Nephron progenitor cell (in vitro differentiated cells): Measurements from ENCODE around the gene SLC15A4.
"Not testable (repeated sequence)": the region's sequence is repeated elsewhere in the genome, so short reads cannot be mapped to it uniquely, and the experiment has no call there.

Experiments used
- DNase-seq: peaks from one replicate; pipeline ENCODE4 v3.0.0; 2021
- H3K27ac Mint-ChIP-seq: 2 replicates; pipeline ENCODE4 v1.8.0; 2021; ENCODE audit warnings: mild to moderate bottlenecking, moderate library complexity, mixed read lengths
- H3K27me3 Mint-ChIP-seq: 2 replicates; pipeline ENCODE4 v1.8.0; 2021; ENCODE audit warnings: mild to moderate bottlenecking, low read depth, mixed read lengths; ENCODE audit not compliant: poor library complexity
- H3K36me3 Mint-ChIP-seq: 2 replicates; pipeline ENCODE4 v1.8.0; 2021; ENCODE audit warnings: low read depth, mixed read lengths
- H3K4me1 Mint-ChIP-seq: 2 replicates; pipeline ENCODE4 v1.8.0; 2021; ENCODE audit warnings: mixed read lengths
- H3K4me3 Mint-ChIP-seq: 2 replicates; pipeline ENCODE4 v1.8.0; 2021; ENCODE audit warnings: mild to moderate bottlenecking, moderate library complexity, mixed read lengths
- H3K9me3 Mint-ChIP-seq: 2 replicates; pipeline ENCODE4 v1.8.0; 2021; ENCODE audit warnings: mild to moderate bottlenecking, moderate library complexity, mixed read lengths
- CTCF ChIP-seq: fragments of 200-600 bp; sonication (generic); IDR thresholded peaks from 2 replicates; pipeline ENCODE4 v1.5.0; 2021; ENCODE audit warnings: antibody characterized with exemption

The SLC15A4 gene

DNA sequence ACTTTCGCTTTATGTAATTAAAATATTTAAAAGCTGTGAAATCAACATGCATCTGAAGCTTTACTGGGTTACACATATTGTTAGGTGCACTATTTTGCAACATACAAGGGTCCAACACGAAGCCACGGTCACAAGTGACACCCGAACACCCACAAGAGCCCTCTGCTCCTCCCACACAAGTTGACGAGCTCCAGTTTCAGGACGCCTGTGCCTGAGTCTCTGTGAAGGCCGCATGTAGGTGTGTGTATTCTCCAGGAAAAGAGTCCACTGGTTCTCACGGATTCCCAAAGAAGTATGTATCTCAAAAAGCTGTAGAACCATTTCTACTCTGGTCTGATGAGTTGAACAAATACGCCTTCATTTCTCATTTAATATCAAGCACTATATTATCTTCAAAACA is 12.0 kb downstream of the SLC15A4 start:
- no peaks in the 10 kb centered on the region for H3K9me3 Mint-ChIP-seq
- no peaks in the 10 kb centered on the region for H3K27me3 Mint-ChIP-seq
- peaks cover 24% of the 10 kb centered on the region for H3K4me1 Mint-ChIP-seq
- no peak overlapping the region for H3K4me3 Mint-ChIP-seq
- no peak for DNase-seq
- no peak for TF ChIP-seq CTCF
- H3K36me3 Mint-ChIP-seq = peaks cover 62% of the 10 kb centered on the region
- peak overlapping the region; percentile 27 for H3K27ac Mint-ChIP-seq

GRCh38 chr12:128810182-128811127 is 13.3 kb downstream of the SLC15A4 start:
- no peak for TF ChIP-seq CTCF

DNA sequence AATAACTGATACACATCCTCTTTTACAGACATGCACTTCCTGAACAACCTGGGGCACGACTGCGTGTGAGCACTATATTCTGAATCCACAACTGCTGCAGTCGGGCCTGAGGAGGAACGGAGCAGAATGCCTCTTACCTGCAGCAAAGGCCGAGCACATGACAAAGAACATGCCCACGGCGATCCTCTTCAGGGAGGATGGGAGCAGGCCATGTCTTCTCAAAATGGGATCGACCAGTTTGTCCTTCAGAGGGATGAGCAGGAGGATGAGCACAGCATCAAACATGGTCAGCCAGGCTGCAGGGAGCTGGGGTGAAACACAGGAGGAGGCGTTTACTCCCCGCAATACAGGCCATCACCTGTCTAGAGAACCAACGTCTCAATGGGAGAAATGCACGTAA is 15.1 kb downstream of the SLC15A4 start:
- H3K4me3 Mint-ChIP-seq = no peak overlapping the region
- H3K27me3 Mint-ChIP-seq = no peaks in the 10 kb centered on the region
- peaks cover 24% of the 10 kb centered on the region for H3K4me1 Mint-ChIP-seq
- H3K27ac Mint-ChIP-seq = peak overlapping the region; percentile 8
- peaks cover 70% of the 10 kb centered on the region for H3K36me3 Mint-ChIP-seq
- no peak for TF ChIP-seq CTCF
- no peak for DNase-seq
- H3K9me3 Mint-ChIP-seq = peaks cover 13% of the 10 kb centered on the region

More at GRCh38 chr12:128810182-128811127, 13.3 kb downstream of the SLC15A4 start:
- no peak for DNase-seq
- Mint-ChIP-seq H3K9me3 (no peaks in the 10 kb centered on the region), H3K27me3 (no peaks in the 10 kb centered on the region), H3K4me1 (peaks cover 24% of the 10 kb centered on the region), H3K36me3 (peaks cover 69% of the 10 kb centered on the region), H3K27ac (peak overlapping the region; percentile 57), H3K4me3 (no peak overlapping the region)

DNA sequence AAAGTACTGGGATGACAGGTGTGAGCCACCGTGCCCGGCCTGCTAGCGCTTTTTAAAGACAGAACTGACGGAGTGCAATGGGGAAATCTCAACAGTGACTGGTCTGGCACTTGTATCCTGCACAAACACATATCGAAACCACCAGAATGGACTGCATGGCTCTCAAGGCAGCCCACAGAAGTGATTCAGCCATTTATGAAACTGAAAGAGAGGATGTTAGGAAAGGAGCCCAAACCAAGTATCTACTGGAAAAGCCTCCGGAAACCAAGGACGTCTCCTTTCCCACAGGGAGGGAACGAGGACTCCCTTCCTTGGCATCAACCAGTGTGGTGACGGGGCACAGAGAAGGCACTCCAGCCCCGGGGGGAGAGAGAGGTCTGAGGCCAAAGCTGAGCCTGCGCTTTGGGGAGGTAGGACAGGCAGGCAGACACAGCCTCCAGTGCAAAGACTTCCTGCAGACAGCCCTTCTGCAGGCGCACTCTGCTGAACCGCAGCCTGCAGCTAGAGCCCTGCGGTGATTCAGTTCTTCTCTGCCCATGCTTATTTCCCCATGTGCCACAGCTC is 16.5 kb downstream of the SLC15A4 start:
- H3K4me1 Mint-ChIP-seq = peaks cover 28% of the 10 kb centered on the region
- no peak for TF ChIP-seq CTCF
- peaks cover 71% of the 10 kb centered on the region for H3K36me3 Mint-ChIP-seq
- H3K27me3 Mint-ChIP-seq = no peaks in the 10 kb centered on the region
- peaks cover 25% of the 10 kb centered on the region for H3K9me3 Mint-ChIP-seq
- DNase-seq = no peak
- no peak overlapping the region for H3K4me3 Mint-ChIP-seq
- H3K27ac Mint-ChIP-seq = no peak overlapping the region

DNA sequence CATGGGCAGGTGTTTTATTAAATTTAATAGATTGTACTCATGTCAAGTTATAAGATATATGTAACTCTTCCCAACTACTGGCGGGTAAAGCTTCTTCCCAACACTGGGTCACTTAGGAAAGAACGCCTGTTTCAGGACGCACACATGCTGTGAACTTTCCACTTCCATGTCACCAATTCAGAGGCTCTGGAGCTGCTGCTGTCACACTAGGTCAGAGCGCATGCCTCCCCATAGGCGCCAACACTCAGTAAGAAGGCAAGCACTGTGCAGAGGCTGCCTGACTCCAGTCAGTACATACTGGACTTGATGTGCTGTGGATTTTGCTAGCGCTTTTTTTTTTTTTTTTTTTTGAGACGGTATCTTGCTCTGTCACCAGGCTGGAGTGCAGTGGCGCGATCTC is 17.2 kb downstream of the SLC15A4 start:
- Mint-ChIP-seq H3K4me3 (no peak overlapping the region), H3K4me1 (peaks cover 29% of the 10 kb centered on the region), H3K27me3 (no peaks in the 10 kb centered on the region), H3K9me3 (peaks cover 25% of the 10 kb centered on the region), H3K27ac (no peak overlapping the region), H3K36me3 (peaks cover 68% of the 10 kb centered on the region)
- DNase-seq = no peak
- TF ChIP-seq CTCF = no peak

- not testable (repeated sequence) for H3K27ac Mint-ChIP-seq, H3K4me3 Mint-ChIP-seq, H3K27me3 Mint-ChIP-seq, DNase-seq
- Mint-ChIP-seq H3K36me3 (peaks cover 73% of the 10 kb centered on the region), H3K9me3 (peaks cover 25% of the 10 kb centered on the region), H3K4me1 (peaks cover 28% of the 10 kb centered on the region)
Measured at GRCh38 chr12:128805406-128805805, 18.4 kb downstream of the SLC15A4 start.
